ENCODE measurements around the gene PACSIN3.

DNA sequence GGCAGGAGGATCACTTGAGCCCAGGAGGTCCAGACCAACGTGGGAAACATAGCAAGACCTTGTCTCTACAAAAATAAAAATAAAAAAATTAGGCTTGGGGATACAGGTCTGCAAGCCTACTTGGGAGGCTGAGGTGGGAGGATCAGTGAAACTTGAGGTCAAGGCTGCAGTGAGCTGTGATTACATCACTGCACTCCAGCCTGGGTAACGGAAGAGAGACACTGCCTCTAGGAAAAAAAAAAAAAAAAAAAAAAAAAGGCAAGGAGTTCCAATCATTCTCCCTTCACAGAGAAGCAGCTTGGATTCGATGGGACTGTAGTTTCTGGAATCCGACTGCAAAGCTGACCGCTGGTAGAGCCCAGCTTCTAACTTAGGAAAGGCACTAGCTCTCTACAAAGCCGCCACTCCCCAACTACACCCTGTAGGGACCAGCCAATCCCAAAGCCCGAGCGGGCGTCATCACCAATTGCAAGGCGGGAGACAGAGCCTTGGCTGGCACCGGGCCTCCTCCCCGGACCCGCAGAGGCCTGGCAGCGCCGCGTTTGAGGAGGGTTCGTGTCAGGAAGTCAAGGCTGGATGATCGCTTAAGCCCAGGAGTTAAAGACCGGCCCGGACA lies 27.8 kb upstream of the PACSIN3 start:
- TF ChIP-seq CTCF (IDR thresholded peaks at IDR 0.05) (no peak), POLR2A (IDR thresholded peaks at IDR 0.05) (peak; percentile 53 to 80)
